ENCODE data around the gene ZNF441.
"Not testable (repeated sequence)": the region's sequence is repeated elsewhere in the genome, so short reads cannot be mapped to it uniquely, and the experiment has no call there.

Gene ZNF441

GRCh38 chr19:11766597-11767591, at the start of gene ZNF441:
TSS of gene ZNF441 (plus strand) at chr19:11767000. CDS start at chr19:11767194, 194 bp downstream.
- DNase-seq, result peak; percentile 92

- DNase-seq, result no peak
These were observed 45.1 kb upstream of the ZNF441 start for GRCh38 chr19:11721681-11722080.

- DNase-seq, result no peak
These were observed 44.4 kb upstream of the ZNF441 start for GRCh38 chr19:11722414-11722813.

GRCh38 chr19:11729586-11729985, 37.2 kb upstream of the ZNF441 start:
- DNase-seq, result no peak

GRCh38 chr19:11735375-11735774, 31.4 kb upstream of the ZNF441 start:
- DNase-seq, result no peak

GRCh38 chr19:11736696-11737095, 30.1 kb upstream of the ZNF441 start:
- peak; percentile 14 to 70 for DNase-seq

GRCh38 chr19:11737964-11738745, 28.6 kb upstream of the ZNF441 start:
- DNase-seq, result peak in 1 of 2 donors; percentile 27

GRCh38 chr19:11738746-11739620, 27.8 kb upstream of the ZNF441 start, which contains the start of gene ZNF823:
TSS of gene ZNF823 (minus strand) at chr19:11738946. CDS start at chr19:11738819, 127 bp downstream.
- DNase-seq, result peak; percentile 80 to 98

GRCh38 chr19:11745869-11746268, 20.9 kb upstream of the ZNF441 start:
- no peak for DNase-seq

- DNase-seq, result no peak
These were observed 19.5 kb upstream of the ZNF441 start for GRCh38 chr19:11747277-11747676.

GRCh38 chr19:11749751-11750150, 17.0 kb upstream of the ZNF441 start:
- no peak for DNase-seq

GRCh38 chr19:11752244-11752736, 14.5 kb upstream of the ZNF441 start:
- DNase-seq, result no peak

GRCh38 chr19:11754663-11755062, 12.1 kb upstream of the ZNF441 start:
- no peak for DNase-seq

- DNase-seq, result no peak
These were observed 9.8 kb upstream of the ZNF441 start for GRCh38 chr19:11756965-11757364.

GRCh38 chr19:11759805-11760204, 7.0 kb upstream of the ZNF441 start:
- DNase-seq, result no peak

- DNase-seq, result no peak
These were observed 3.7 kb upstream of the ZNF441 start for GRCh38 chr19:11763117-11763516.

- no peak for DNase-seq
These were observed 3.2 kb upstream of the ZNF441 start for GRCh38 chr19:11763611-11764010.

GRCh38 chr19:11767633-11768133, 883 bp downstream of the ZNF441 start:
- DNase-seq, result no peak

- no peak for DNase-seq
These were observed 3.2 kb downstream of the ZNF441 start for GRCh38 chr19:11769995-11770394.

- DNase-seq, result not testable (repeated sequence)
These were observed 4.7 kb downstream of the ZNF441 start for GRCh38 chr19:11771520-11771919.

- not testable (repeated sequence) for DNase-seq
These were observed 9.9 kb downstream of the ZNF441 start for GRCh38 chr19:11776669-11777068.

GRCh38 chr19:11780431-11781020, 13.7 kb downstream of the ZNF441 start:
- DNase-seq, result no peak

Data from bone marrow (tissue), 2 donors.